Pancreas (tissue), 10 donors: ENCODE measurements around the gene GREM1. TPM values are rescaled to one million over a fixed set of nuclear protein-coding genes. Genes with fewer than 3 reads are reported as not detected.

Experiments
- ATAC-seq, 4 donors: fragments of 200-7000 bp; cut with Tn5 transposase; one replicate each; pipeline versions ENCODE4 v1.8.0 to v1.9.1; 2020; ENCODE audit warnings: mild to moderate bottlenecking in 4 of 4, moderate library complexity in 4 of 4
- DNase-seq, 6 donors: peaks; one replicate each; pipeline ENCODE4 v3.0.0-alpha.2; 2020
- FAIRE-seq: peaks from 2 replicates; lab custom pipeline; 2012; peaks lifted over from hg19 to GRCh38; lab: Jason Lieb, UNC
- H3K27ac ChIP-seq, 4 donors: fragments of 200-600 bp; sonication (generic); 1 replicate in 3 of 4; 2 replicates in 1 of 4; pipeline versions ENCODE4 v1.5.0 to v1.8.0; 2020
- H3K27me3 ChIP-seq, 4 donors: fragments of 200-600 bp; one replicate each; pipeline ENCODE4 v1.8.0; 2021
- H3K36me3 ChIP-seq, 3 donors: fragments of 200-600 bp; sonication (generic) in 1 of 3; one replicate each; pipeline versions ENCODE4 v1.5.0 to v1.8.0; 2020 to 2021
- H3K4me1 ChIP-seq, 3 donors: fragments of 200-600 bp; one replicate each; pipeline ENCODE4 v1.8.0; 2021
- H3K4me3 ChIP-seq, 4 donors: fragments of 200-600 bp; sonication (generic) in 2 of 4; one replicate each; pipeline versions ENCODE4 v1.5.0 to v1.8.0; 2020 to 2021
- H3K9me3 ChIP-seq, 4 donors: fragments of 200-600 bp; one replicate each; pipeline ENCODE4 v1.8.0; 2021
- CTCF ChIP-seq, 4 donors: fragments of 200-600 bp; sonication (generic) in 3 of 4; IDR thresholded peaks; one replicate each; pipeline versions ENCODE4 v1.5.0 to v1.8.0; 2021; ENCODE audit warnings: antibody characterized with exemption in 4 of 4
- WGBS, 2 donors: extraction: QIAGEN DNeasy Blood & Tissue Kit; methylation state at CpG; one replicate each; pipeline ENCODE4 v1.1.7; 2013; 5-methylcytosine and 5-hydroxymethylcytosine counted together
- intact Hi-C, 3 donors: fragments of 100-400 bp; cut with DNase I; formaldehyde crosslinking; loops; one replicate each; pipeline versions ENCODE4 v1.11.1 to v1.14.2; 2022
- polyA plus RNA-seq, 2 donors: library from polyadenylated mRNA; stranded (reverse); fragments of 200-250 nt; gene quantifications; one replicate each; pipeline ENCODE4 v1.2.3, GENCODE V29; 2013
- total RNA-seq, 6 donors: library from RNA; stranded (reverse); fragmentation: NEBNext Ultra II Directional in 4 of 6; extraction: Animal tissue kit (Norgen Biotek cat#: 25700) in 4 of 6; gene quantifications; one replicate each; pipeline versions ENCODE4 v1.2.1 to v1.2.4, GENCODE V29; 2021 to 2023
- donor health status: healthy with polysubstance abuse.
- donor health status: DM: no; HTN: no; CAD: no; lungs with moderate emphysema.
- donor health status: DM: no; HTN: no; CAD: no.
- donor health status: control.
- donor health status: control.
- donor health status: Bipolar disorder and iron deficiency.
- donor health status: DM: yes; HTN: yes; CAD: no.
- donor health status: DM: no; HTN: no; CAD: no.
- donor health status: DM: no; HTN: no; CAD: no.
- donor health status: DM: yes; HTN: yes; CAD: no.

The GREM1 gene
- total and polyA plus RNA-seq, 8 donors: 0.24 to 4.8 (median 0.83) TPM

- H3K27ac ChIP-seq: no peak overlapping the region
- no peak overlapping the region for H3K4me3 ChIP-seq
- DNase-seq: no peak
- no peak for TF ChIP-seq CTCF (IDR thresholded peaks at IDR 0.05)
- ATAC-seq: peak in 2 of 4 donors; percentile 32 to 42
- no peak for FAIRE-seq
- no peaks in the 10 kb centered on the region for H3K27me3 ChIP-seq
- no peaks in the 10 kb centered on the region for H3K4me1 ChIP-seq
- intact Hi-C loops: no loop called here
- no peaks in the 10 kb centered on the region for H3K9me3 ChIP-seq
- H3K36me3 ChIP-seq: no peaks in the 10 kb centered on the region
- WGBS, 2 donors: 91% methylated on average over 2 of the region's 2 CpGs
These were observed 72.7 kb downstream of the GREM1 start for GRCh38 chr15:32790352-32790999.

- no peak for TF ChIP-seq CTCF (IDR thresholded peaks at IDR 0.05)
- no peaks in the 10 kb centered on the region for H3K4me1 ChIP-seq
- H3K4me3 ChIP-seq: no peak overlapping the region
- no peaks in the 10 kb centered on the region for H3K27me3 ChIP-seq
- no peak for ATAC-seq
- no peak for DNase-seq
- H3K27ac ChIP-seq: no peak overlapping the region
- no peak for FAIRE-seq
- no peaks in the 10 kb centered on the region for H3K36me3 ChIP-seq
- WGBS, 2 donors: 37 to 76% methylated on average over 2 of the region's 2 CpGs
- H3K9me3 ChIP-seq: no peaks in the 10 kb centered on the region
- intact Hi-C loops: no loop called here
These were observed 74.6 kb downstream of the GREM1 start for GRCh38 chr15:32792436-32792835.

Other genes with a start within 250 kb of the GREM1 start
- gene GOLGA8N, start 124.5 kb upstream of the GREM1 start, total RNA-seq: 10 to 100 TPM; 15.9 to 31.1 (median 21.4) TPM
- gene GOLGA8N, start 124.5 kb upstream of the GREM1 start, polyA plus RNA-seq: 10 to 100 TPM; 18.0 to 18.6 TPM
- 1 to 10 TPM; 1.0 to 3.2 (median 3.1) TPM for gene ARHGAP11A, start 102.5 kb upstream of the GREM1 start, total RNA-seq
- 1 to 10 TPM in 1 of 2 donors, under 1 TPM in 1; 0.80 to 3.4 TPM for gene ARHGAP11A, start 102.5 kb upstream of the GREM1 start, polyA plus RNA-seq
- gene SCG5, start 76.3 kb upstream of the GREM1 start, total RNA-seq: 100 to 1,000 TPM in 1 of 6 donors, 10 to 100 TPM in 5; 13.6 to 110 (median 59.2) TPM
- 100 to 1,000 TPM; 290 to 879 TPM for gene SCG5, start 76.3 kb upstream of the GREM1 start, polyA plus RNA-seq